DOHH2 (cell line): ENCODE results near the gene PDE6B.

Experiments used
- H3F3A ChIP-seq: fragments of 200-600 bp; sonication (generic), shearing (Covaris generic); 2 replicates; pipeline ENCODE4 v1.6.0; 2016; ENCODE audit warnings: antibody characterized with exemption, mild to moderate bottlenecking; ENCODE audit not compliant: control insufficient read depth, insufficient read depth
- H3K27ac ChIP-seq: fragments of 200-600 bp; sonication (generic); 2 replicates; pipeline ENCODE4 v1.5.1; 2014; ENCODE audit warnings: low read depth, mild to moderate bottlenecking, low read length, moderate library complexity
- H3K27me3 ChIP-seq: fragments of 200-600 bp; sonication (generic); 2 replicates; pipeline ENCODE4 v1.6.1; 2014; ENCODE audit warnings: mild to moderate bottlenecking, low read length, mixed read lengths; ENCODE audit not compliant: control insufficient read depth
- H3K36me3 ChIP-seq: fragments of 200-600 bp; sonication (generic); 2 replicates; pipeline ENCODE4 v1.6.1; 2014; ENCODE audit warnings: mild to moderate bottlenecking, low read length, moderate library complexity, mixed read lengths; ENCODE audit not compliant: control insufficient read depth
- H3K4me1 ChIP-seq: fragments of 200-600 bp; sonication (generic); 2 replicates; pipeline ENCODE4 v1.6.1; 2014; ENCODE audit warnings: mild to moderate bottlenecking, low read length, mixed read lengths; ENCODE audit not compliant: control insufficient read depth
- H3K4me2 ChIP-seq: fragments of 200-600 bp; sonication (generic); 2 replicates; pipeline ENCODE4 v1.6.0; 2014; ENCODE audit warnings: mild to moderate bottlenecking, low read length, moderate library complexity
- H3K4me3 ChIP-seq: fragments of 200-600 bp; sonication (generic); 2 replicates; pipeline ENCODE4 v1.5.1; 2014; ENCODE audit warnings: mild to moderate bottlenecking, low read length, mixed read lengths
- H3K79me2 ChIP-seq: fragments of 200-600 bp; sonication (generic); 2 replicates; pipeline ENCODE4 v1.6.1; 2014; ENCODE audit warnings: mild to moderate bottlenecking, low read length, mixed read lengths; ENCODE audit not compliant: control insufficient read depth
- H3K9me2 ChIP-seq: fragments of 200-600 bp; sonication (generic); replicated peaks from 2 replicates; pipeline ENCODE4 v1.6.1; 2014; ENCODE audit warnings: mild to moderate bottlenecking, low read length, mixed read lengths; ENCODE audit not compliant: control insufficient read depth
- H3K9me3 ChIP-seq: fragments of 200-600 bp; sonication (generic); 2 replicates; pipeline ENCODE4 v1.6.1; 2014; ENCODE audit warnings: antibody characterized with exemption, low read length, mixed read lengths; ENCODE audit not compliant: control insufficient read depth, insufficient read depth
- H4K20me1 ChIP-seq: fragments of 200-600 bp; sonication (generic); 2 replicates; pipeline ENCODE4 v1.6.0; 2014; ENCODE audit warnings: low read depth, mild to moderate bottlenecking, antibody characterized with exemption, low read length, moderate library complexity; ENCODE audit not compliant: control insufficient read depth, insufficient read depth
- CTCF ChIP-seq: fragments of 200-600 bp; sonication (generic); IDR thresholded peaks from one replicate; pipeline ENCODE4 v1.5.1; 2014; ENCODE audit warnings: antibody characterized with exemption, mild to moderate bottlenecking, low read depth, low read length; ENCODE audit not compliant: poor library complexity, severe bottlenecking
- EZH2phosphoT487 ChIP-seq: fragments of 200-600 bp; sonication (generic); IDR thresholded peaks from 2 replicates; pipeline ENCODE4 v1.6.1; 2017; ENCODE audit warnings: borderline replicate concordance, mild to moderate bottlenecking, antibody characterized with exemption, low read length, moderate library complexity, mixed read lengths

Gene PDE6B

GRCh38 chr4:675980-676870, 50.9 kb downstream of the PDE6B start:
- Histone ChIP-seq H3K36me3 (peaks cover 36% of the 10 kb centered on the region), H3F3A (peaks cover 10% of the 10 kb centered on the region), H3K4me3 (peak overlapping the region; percentile 89), H3K9me3 (no peaks in the 10 kb centered on the region), H3K79me2 (peaks cover 26% of the 10 kb centered on the region), H3K27me3 (no peaks in the 10 kb centered on the region), H3K4me2 (peak overlapping the region; percentile 95), H3K9me2 (no peaks in the 10 kb centered on the region), H3K27ac (peak overlapping the region; percentile 92), H4K20me1 (no peaks in the 10 kb centered on the region), H3K4me1 (peaks cover 63% of the 10 kb centered on the region)
- TF ChIP-seq CTCF (no peak), EZH2phosphoT487 (no peak)

- H3K4me2 ChIP-seq, result peak overlapping the region; percentile 95
- H3K27me3 ChIP-seq, result no peaks in the 10 kb centered on the region
- peaks cover 30% of the 10 kb centered on the region for H3K36me3 ChIP-seq
- H4K20me1 ChIP-seq, result no peaks in the 10 kb centered on the region
- no peaks in the 10 kb centered on the region for H3K9me2 ChIP-seq
- H3K4me1 ChIP-seq, result peaks cover 63% of the 10 kb centered on the region
- TF ChIP-seq EZH2phosphoT487 (no peak), CTCF (no peak)
- H3F3A ChIP-seq, result peaks cover 10% of the 10 kb centered on the region
- H3K27ac ChIP-seq, result peak overlapping the region; percentile 92
- no peaks in the 10 kb centered on the region for H3K9me3 ChIP-seq
- H3K79me2 ChIP-seq, result peaks cover 26% of the 10 kb centered on the region
- peak overlapping the region; percentile 89 for H3K4me3 ChIP-seq
Measured at GRCh38 chr4:676871-677235, 51.5 kb downstream of the PDE6B start.

- Histone ChIP-seq H4K20me1 (no peaks in the 10 kb centered on the region), H3K79me2 (peaks cover 24% of the 10 kb centered on the region), H3K9me3 (no peaks in the 10 kb centered on the region), H3K9me2 (no peaks in the 10 kb centered on the region), H3K27me3 (no peaks in the 10 kb centered on the region), H3K4me2 (peak overlapping the region; percentile 95), H3F3A (peaks cover 10% of the 10 kb centered on the region), H3K27ac (peak overlapping the region; percentile 92), H3K36me3 (peaks cover 22% of the 10 kb centered on the region), H3K4me1 (peaks cover 63% of the 10 kb centered on the region), H3K4me3 (peak overlapping the region; percentile 89)
- TF ChIP-seq EZH2phosphoT487, result no peak
- TF ChIP-seq CTCF, result no peak
Measured at GRCh38 chr4:677431-678293, 52.3 kb downstream of the PDE6B start.
